ENCODE data around the gene ABCG2. TPM values are rescaled to one million over a fixed set of nuclear protein-coding genes. Genes with fewer than 3 reads are reported as not detected.

Gene ABCG2
- total RNA-seq, 1 experiment from 2014 or later = 23.7 TPM

- no peak for TF ChIP-seq CTCF (IDR thresholded peaks at IDR 0.05; ENCODE audit: insufficient read depth in 1 of 2, low read depth in 1 of 2, low read length in 1 of 2, severe bottlenecking in 1 of 2, unreplicated experiment in 1 of 2)
- H3K4me1 ChIP-seq = peaks cover 34% of the 10 kb centered on the region
- Mint-ChIP-seq H3K4me3 (ENCODE audit: unreplicated experiment) (no peak overlapping the region), H3K9me3 (ENCODE audit: unreplicated experiment) (no peaks in the 10 kb centered on the region), H3K4me1 (ENCODE audit: low read depth, unreplicated experiment) (peaks cover 21% of the 10 kb centered on the region), H3K36me3 (ENCODE audit: insufficient read depth, unreplicated experiment) (peaks cover 2% of the 10 kb centered on the region), H3K27ac (ENCODE audit: unreplicated experiment) (no peak overlapping the region), H3K27me3 (ENCODE audit: insufficient read depth, unreplicated experiment) (no peaks in the 10 kb centered on the region)
- no peak overlapping the region for H3K4me3 ChIP-seq (ENCODE audit: low read depth, low read length)
- POLR2A ChIA-PET = no interaction called here
- intact Hi-C loops (cut with micrococcal nuclease; ENCODE audit: unreplicated experiment) = no loop called here
- no peak for DNase-seq
- H3K27me3 ChIP-seq (replicated peaks; ENCODE audit: control insufficient read depth, insufficient read depth, low read length) = no peaks in the 10 kb centered on the region
- no TSS peak for BruUV-seq (replicated peaks)
- no peaks in the 10 kb centered on the region for H3K36me3 ChIP-seq (ENCODE audit: control insufficient read depth, insufficient read depth, low read length)
- H3K9me3 ChIP-seq = no peaks in the 10 kb centered on the region
- CTCF ChIA-PET = no interaction called here
These were observed 98.0 kb downstream of the ABCG2 start for GRCh38 chr4:88060431-88060830.

GRCh38 chr4:88059766-88060165 lies 98.7 kb downstream of the ABCG2 start:
- Histone ChIP-seq H3K9me3 (no peaks in the 10 kb centered on the region), H3K4me3 (ENCODE audit: low read depth, low read length) (no peak overlapping the region), H3K4me1 (peaks cover 28% of the 10 kb centered on the region), H3K27me3 (replicated peaks; ENCODE audit: control insufficient read depth, insufficient read depth, low read length) (no peaks in the 10 kb centered on the region), H3K36me3 (ENCODE audit: control insufficient read depth, insufficient read depth, low read length) (no peaks in the 10 kb centered on the region)
- no peak for DNase-seq
- intact Hi-C loops (cut with micrococcal nuclease; ENCODE audit: unreplicated experiment) = loop anchor here (5.0 kb wide), 1 partner anchor 133 kb away; no protein-coding TSS in a partner anchor
- no peaks in the 10 kb centered on the region for H3K9me3 Mint-ChIP-seq (ENCODE audit: unreplicated experiment)
- no TSS peak for BruUV-seq (replicated peaks)
- H3K4me3 Mint-ChIP-seq (ENCODE audit: unreplicated experiment) = no peak overlapping the region
- H3K36me3 Mint-ChIP-seq (ENCODE audit: insufficient read depth, unreplicated experiment) = peaks cover 4% of the 10 kb centered on the region
- no peak overlapping the region for H3K27ac Mint-ChIP-seq (ENCODE audit: unreplicated experiment)
- ChIA-PET POLR2A (no interaction called here), CTCF (no interaction called here)
- no peaks in the 10 kb centered on the region for H3K27me3 Mint-ChIP-seq (ENCODE audit: insufficient read depth, unreplicated experiment)
- no peak for TF ChIP-seq CTCF (IDR thresholded peaks at IDR 0.05; ENCODE audit: insufficient read depth in 1 of 2, low read depth in 1 of 2, low read length in 1 of 2, severe bottlenecking in 1 of 2, unreplicated experiment in 1 of 2)
- H3K4me1 Mint-ChIP-seq (ENCODE audit: low read depth, unreplicated experiment) = peaks cover 22% of the 10 kb centered on the region

GRCh38 chr4:88058295-88058694 lies 100.1 kb downstream of the ABCG2 start:
- peaks cover 13% of the 10 kb centered on the region for H3K4me1 ChIP-seq
- H3K9me3 ChIP-seq = no peaks in the 10 kb centered on the region
- intact Hi-C loops (cut with micrococcal nuclease; ENCODE audit: unreplicated experiment) = loop anchor here (5.0 kb wide), 1 partner anchor 134 kb away; no protein-coding TSS in a partner anchor
- POLR2A ChIA-PET = no interaction called here
- H3K4me3 ChIP-seq (ENCODE audit: low read depth, low read length) = no peak overlapping the region
- peaks cover 14% of the 10 kb centered on the region for H3K4me1 Mint-ChIP-seq (ENCODE audit: low read depth, unreplicated experiment)
- BruUV-seq (replicated peaks) = no TSS peak
- DNase-seq = no peak
- H3K36me3 Mint-ChIP-seq (ENCODE audit: insufficient read depth, unreplicated experiment) = peaks cover 6% of the 10 kb centered on the region
- H3K4me3 Mint-ChIP-seq (ENCODE audit: unreplicated experiment) = no peak overlapping the region
- no peaks in the 10 kb centered on the region for H3K9me3 Mint-ChIP-seq (ENCODE audit: unreplicated experiment)
- H3K27ac Mint-ChIP-seq (ENCODE audit: unreplicated experiment) = no peak overlapping the region
- H3K27me3 ChIP-seq (replicated peaks; ENCODE audit: control insufficient read depth, insufficient read depth, low read length) = no peaks in the 10 kb centered on the region
- H3K36me3 ChIP-seq (ENCODE audit: control insufficient read depth, insufficient read depth, low read length) = no peaks in the 10 kb centered on the region
- no peak for TF ChIP-seq CTCF (IDR thresholded peaks at IDR 0.05; ENCODE audit: insufficient read depth in 1 of 2, low read depth in 1 of 2, low read length in 1 of 2, severe bottlenecking in 1 of 2, unreplicated experiment in 1 of 2)
- CTCF ChIA-PET = no interaction called here
- H3K27me3 Mint-ChIP-seq (ENCODE audit: insufficient read depth, unreplicated experiment) = no peaks in the 10 kb centered on the region
